Endothelial cell of umbilical vein (primary cell): ENCODE data around the gene RABEP2. TPM values are rescaled to one million over a fixed set of nuclear protein-coding genes. Genes with fewer than 3 reads are reported as not detected.

ENCODE experiments used
- BruUV-seq: library from RNA; stranded (reverse); fragments of 400-500 nt; replicated peaks from 2 replicates; lab custom pipeline; 2021; lab: Mats Ljungman, UMichigan
- CTCF ChIA-PET: fragments of 300-600, 350-600 bp; sonication (Branson Sonifier 250); formaldehyde crosslinking; loops from one replicate; lab custom pipeline; 2021; ENCODE audit warnings: antibody characterized with exemption, inconsistent platforms; lab: Charles Lee
- POLR2A ChIA-PET: fragments of 300-600, 350-600 bp; sonication (Branson Sonifier 250); formaldehyde crosslinking; loops from one replicate; lab custom pipeline; 2021; ENCODE audit warnings: antibody characterized with exemption, inconsistent platforms; lab: Charles Lee
- DNase-seq: peaks from one replicate; pipeline ENCODE4 v3.0.0-alpha.2; 2011; ENCODE audit warnings: low read depth, low spot score
- FAIRE-seq: peaks from 2 replicates; lab custom pipeline; 2011; peaks lifted over from hg19 to GRCh38; lab: Jason Lieb, UNC
- H2AFZ ChIP-seq: 2 replicates; pipeline ENCODE4 v1.6.0; 2012; ENCODE audit warnings: low read depth, low read length, control low read depth, inconsistent platforms
- H3K27ac ChIP-seq: 2 replicates; pipeline ENCODE4 v1.5.1; 2011; ENCODE audit warnings: low read depth, mild to moderate bottlenecking, control low read depth, low read length, moderate library complexity; ENCODE audit not compliant: insufficient read depth
- H3K27me3 ChIP-seq, 2 experiments: 2 replicates each; pipeline versions ENCODE4 v1.6.0 to v1.6.1; 2011; ENCODE audit warnings: low read length in 2 of 2, mixed read lengths in 1 of 2; ENCODE audit not compliant: control insufficient read depth in 2 of 2, insufficient read depth in 2 of 2
- H3K36me3 ChIP-seq, 2 experiments: 2 replicates in 1 of 2; 3 replicates in 1 of 2; pipeline ENCODE4 v1.5.1; 2011; ENCODE audit warnings: low read length in 2 of 2, mild to moderate bottlenecking in 1 of 2, moderate library complexity in 1 of 2; ENCODE audit not compliant: control insufficient read depth in 2 of 2, insufficient read depth in 2 of 2; ENCODE audit errors: extremely low read depth in 1 of 2
- H3K4me1 ChIP-seq: 3 replicates; pipeline ENCODE4 v1.5.1; 2011; ENCODE audit warnings: mild to moderate bottlenecking, low read length; ENCODE audit not compliant: control insufficient read depth, insufficient read depth; ENCODE audit errors: extremely low read depth
- H3K4me2 ChIP-seq: 2 replicates; pipeline ENCODE4 v1.6.1; 2011; ENCODE audit warnings: low read length, control low read depth, mixed read lengths; ENCODE audit not compliant: insufficient read depth
- H3K4me3 ChIP-seq, 3 experiments: fragments of 200-600 bp in 1 of 3; sonication (generic), shearing (Covaris generic) in 1 of 3; replicated peaks in 1 of 3; 2 replicates each; pipeline ENCODE4 v1.5.1; 2011 to 2016; ENCODE audit warnings: control low read depth in 3 of 3, low read length in 3 of 3, mild to moderate bottlenecking in 2 of 3, inconsistent platforms in 1 of 3, low read depth in 1 of 3, moderate library complexity in 1 of 3; ENCODE audit not compliant: insufficient read depth in 1 of 3
- H3K79me2 ChIP-seq: 2 replicates; pipeline ENCODE4 v1.6.0; 2012; ENCODE audit warnings: low read length, inconsistent platforms; ENCODE audit not compliant: control insufficient read depth, insufficient read depth
- H3K9ac ChIP-seq: replicated peaks from 2 replicates; pipeline ENCODE3; 2011; ENCODE audit warnings: low read length, control low read depth; ENCODE audit not compliant: insufficient read depth; ENCODE audit errors: extremely low read depth
- H3K9me1 ChIP-seq: replicated peaks from 3 replicates; pipeline ENCODE4 v1.6.0; 2011; ENCODE audit warnings: mild to moderate bottlenecking, low read length; ENCODE audit not compliant: control insufficient read depth, insufficient read depth; ENCODE audit errors: extremely low read depth
- H3K9me3 ChIP-seq: replicated peaks from 2 replicates; pipeline ENCODE4 v1.5.1; 2012; ENCODE audit warnings: low read length, inconsistent platforms; ENCODE audit not compliant: control insufficient read depth, insufficient read depth
- H4K20me1 ChIP-seq: replicated peaks from 2 replicates; pipeline ENCODE3; 2011; ENCODE audit warnings: mild to moderate bottlenecking, low read length; ENCODE audit not compliant: control insufficient read depth, insufficient read depth; ENCODE audit errors: extremely low read depth
- FOS ChIP-seq: IDR thresholded peaks from 2 replicates; pipeline ENCODE4 v1.6.1; 2011; ENCODE audit warnings: mild to moderate bottlenecking, low read length, moderate library complexity, borderline replicate concordance; ENCODE audit not compliant: insufficient read depth
- JUN ChIP-seq: IDR thresholded peaks from 2 replicates; pipeline ENCODE4 v1.6.1; 2011; ENCODE audit warnings: borderline replicate concordance, low read depth; ENCODE audit not compliant: insufficient read length, insufficient read depth
- MYC ChIP-seq: IDR thresholded peaks from one replicate; pipeline ENCODE4 v1.6.1; 2011; ENCODE audit warnings: mild to moderate bottlenecking, low read depth, low read length
- POLR2AphosphoS5 ChIP-seq: IDR thresholded peaks from 2 replicates; pipeline ENCODE4 v1.6.1; 2012; ENCODE audit warnings: low read depth, mild to moderate bottlenecking, control low read depth, low read length, moderate library complexity; ENCODE audit not compliant: insufficient read depth
- dilution Hi-C: fragments of 300-500 bp; cut with MboI; formaldehyde crosslinking; loops from one replicate; pipeline ENCODE4 v1.15.0; 2019; ENCODE audit warnings: low sequenced_read_pairs; ENCODE audit not compliant: extremely low pct_ligation_motif_present
- intact Hi-C: fragments of 100-400 bp; cut with micrococcal nuclease; formaldehyde crosslinking; loops from one replicate; pipeline ENCODE4 v1.10.0; 2022
- polyA plus RNA-seq, 4 experiments: library from polyadenylated mRNA; depleted of rRNA in 3 of 4; stranded (reverse) in 3 of 4; unstranded in 1 of 4; fragments of >200 nt; gene quantifications; 2 replicates each; pipeline versions ENCODE4 v1.2.1 to v1.2.3, GENCODE V29; 2011 to 2012; ENCODE audit warnings: missing spikeins in 1 of 4
- total RNA-seq: library from RNA; stranded (reverse); gene quantifications from 2 replicates; pipeline ENCODE4 v1.2.3, GENCODE V29; 2021
- TF ChIP-seq, protein P1 (sequence below), 2 donors: IDR thresholded peaks; 1 replicate in 1 of 2; 2 replicates in 1 of 2; pipeline ENCODE4 v1.5.1; 2011; ENCODE audit warnings: low read length in 2 of 2, mild to moderate bottlenecking in 2 of 2, moderate library complexity in 2 of 2, control low read depth in 1 of 2, inconsistent platforms in 1 of 2, low read depth in 1 of 2; ENCODE audit not compliant: insufficient read depth in 1 of 2; ENCODE audit errors: extremely low read depth in 1 of 2

Gene RABEP2
- total and polyA plus RNA-seq, 2 donors (not counting 3 experiments of a cell fraction or from before 2014, with no cell fraction given), result 25.9 to 37.4 TPM

GRCh38 chr16:28886945-28887344 is 38.1 kb downstream of the RABEP2 start:
- Histone ChIP-seq H3K27me3 (no peaks in the 10 kb centered on the region), H3K9me3 (no peaks in the 10 kb centered on the region), H3K79me2 (no peaks in the 10 kb centered on the region), H4K20me1 (no peaks in the 10 kb centered on the region), H3K9ac (no peak overlapping the region), H3K9me1 (no peaks in the 10 kb centered on the region), H2AFZ (no peak overlapping the region), H3K4me1 (no peaks in the 10 kb centered on the region), H3K36me3 (no peaks in the 10 kb centered on the region), H3K4me3 (no peak overlapping the region), H3K4me2 (no peak overlapping the region), H3K27ac (no peak overlapping the region)
- POLR2A ChIA-PET, result no interaction called here
- CTCF ChIA-PET, result interaction anchor here (1.9 to 2.2 kb wide), 2 partner anchors 14 to 58 kb away, joined by 5 read pairs; no protein-coding TSS in a partner anchor
- FAIRE-seq (no peak), DNase-seq (no peak)
- no TSS peak for BruUV-seq
- dilution Hi-C loops, result no loop called here
- TF ChIP-seq JUN (no peak), MYC (no peak), FOS (no peak)
- TF ChIP-seq, protein P1, sequence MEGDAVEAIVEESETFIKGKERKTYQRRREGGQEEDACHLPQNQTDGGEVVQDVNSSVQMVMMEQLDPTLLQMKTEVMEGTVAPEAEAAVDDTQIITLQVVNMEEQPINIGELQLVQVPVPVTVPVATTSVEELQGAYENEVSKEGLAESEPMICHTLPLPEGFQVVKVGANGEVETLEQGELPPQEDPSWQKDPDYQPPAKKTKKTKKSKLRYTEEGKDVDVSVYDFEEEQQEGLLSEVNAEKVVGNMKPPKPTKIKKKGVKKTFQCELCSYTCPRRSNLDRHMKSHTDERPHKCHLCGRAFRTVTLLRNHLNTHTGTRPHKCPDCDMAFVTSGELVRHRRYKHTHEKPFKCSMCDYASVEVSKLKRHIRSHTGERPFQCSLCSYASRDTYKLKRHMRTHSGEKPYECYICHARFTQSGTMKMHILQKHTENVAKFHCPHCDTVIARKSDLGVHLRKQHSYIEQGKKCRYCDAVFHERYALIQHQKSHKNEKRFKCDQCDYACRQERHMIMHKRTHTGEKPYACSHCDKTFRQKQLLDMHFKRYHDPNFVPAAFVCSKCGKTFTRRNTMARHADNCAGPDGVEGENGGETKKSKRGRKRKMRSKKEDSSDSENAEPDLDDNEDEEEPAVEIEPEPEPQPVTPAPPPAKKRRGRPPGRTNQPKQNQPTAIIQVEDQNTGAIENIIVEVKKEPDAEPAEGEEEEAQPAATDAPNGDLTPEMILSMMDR (IDR thresholded peaks at IDR 0.05; ENCODE audit: extremely low read depth in 1 of 2, insufficient read depth in 1 of 2, low read depth in 1 of 2, low read length in 2 of 2), result no peak
- intact Hi-C loops, result no loop called here

GRCh38 chr16:28884045-28884444 is 41.0 kb downstream of the RABEP2 start:
- BruUV-seq, result no TSS peak

More at GRCh38 chr16:28884045-28884444, 41.0 kb downstream of the RABEP2 start:
- Histone ChIP-seq H3K9me3 (no peaks in the 10 kb centered on the region), H3K4me2 (no peak overlapping the region), H3K27me3 (no peaks in the 10 kb centered on the region), H3K36me3 (no peaks in the 10 kb centered on the region), H3K9ac (no peak overlapping the region), H2AFZ (no peak overlapping the region), H3K4me3 (no peak overlapping the region), H3K9me1 (no peaks in the 10 kb centered on the region), H4K20me1 (no peaks in the 10 kb centered on the region), H3K79me2 (no peaks in the 10 kb centered on the region), H3K27ac (no peak overlapping the region), H3K4me1 (peaks cover 12% of the 10 kb centered on the region)
- FAIRE-seq (no peak), DNase-seq (no peak)
- ChIA-PET POLR2A (no interaction called here), CTCF (no interaction called here)
- no peak for TF ChIP-seq POLR2AphosphoS5
- no peak for TF ChIP-seq MYC
- dilution Hi-C loops, result no loop called here
- intact Hi-C loops, result no loop called here
